Measurements from ENCODE around the gene CHRNA5. TPM values are rescaled to one million over a fixed set of nuclear protein-coding genes. Genes with fewer than 3 reads are reported as not detected.

The CHRNA5 gene
- total RNA-seq, 1 donor: 1.6 TPM

- no peak for TF ChIP-seq CTCF (IDR thresholded peaks at IDR 0.05; ENCODE audit: insufficient read depth, low read length)
- no peak for DNase-seq (ENCODE audit: low read depth)
- no peak overlapping the region for H3K4me3 ChIP-seq (ENCODE audit: low read depth, low read length)
Measured at GRCh38 chr15:78614021-78614420, 48.7 kb downstream of the CHRNA5 start.

GRCh38 chr15:78615151-78615589 is 49.9 kb downstream of the CHRNA5 start:
- H3K4me3 ChIP-seq (ENCODE audit: low read depth, low read length): no peak overlapping the region
- no peak for DNase-seq (ENCODE audit: low read depth)
- TF ChIP-seq CTCF (IDR thresholded peaks at IDR 0.05; ENCODE audit: insufficient read depth, low read length): no peak

GRCh38 chr15:78616506-78616905 is 51.2 kb downstream of the CHRNA5 start:
- no peak for DNase-seq (ENCODE audit: low read depth)
- TF ChIP-seq CTCF (IDR thresholded peaks at IDR 0.05; ENCODE audit: insufficient read depth, low read length): no peak
- no peak overlapping the region for H3K4me3 ChIP-seq (ENCODE audit: low read depth, low read length)

- no peak for TF ChIP-seq CTCF (IDR thresholded peaks at IDR 0.05; ENCODE audit: insufficient read depth, low read length)
- DNase-seq (ENCODE audit: low read depth): no peak
Measured at GRCh38 chr15:78617076-78617475, 51.8 kb downstream of the CHRNA5 start.

GRCh38 chr15:78617516-78617915 is 52.2 kb downstream of the CHRNA5 start:
- no peak for TF ChIP-seq CTCF (IDR thresholded peaks at IDR 0.05; ENCODE audit: insufficient read depth, low read length)

More at GRCh38 chr15:78617076-78617475, 51.8 kb downstream of the CHRNA5 start:
- H3K4me3 ChIP-seq (ENCODE audit: low read depth, low read length): no peak overlapping the region

GRCh38 chr15:78618064-78618463 is 52.7 kb downstream of the CHRNA5 start:
- TF ChIP-seq CTCF (IDR thresholded peaks at IDR 0.05; ENCODE audit: insufficient read depth, low read length): no peak
- no peak for DNase-seq (ENCODE audit: low read depth)

More at GRCh38 chr15:78617516-78617915, 52.2 kb downstream of the CHRNA5 start:
- DNase-seq (ENCODE audit: low read depth): no peak
- no peak overlapping the region for H3K4me3 ChIP-seq (ENCODE audit: low read depth, low read length)

GRCh38 chr15:78618490-78618934 is 53.2 kb downstream of the CHRNA5 start:
- DNase-seq (ENCODE audit: low read depth): peak; percentile 98
- peak; percentile 73 for TF ChIP-seq CTCF (IDR thresholded peaks at IDR 0.05; ENCODE audit: insufficient read depth, low read length)

More at GRCh38 chr15:78618064-78618463, 52.7 kb downstream of the CHRNA5 start:
- no peak overlapping the region for H3K4me3 ChIP-seq (ENCODE audit: low read depth, low read length)

More at GRCh38 chr15:78618490-78618934, 53.2 kb downstream of the CHRNA5 start:
- no peak overlapping the region for H3K4me3 ChIP-seq (ENCODE audit: low read depth, low read length)

Measured in fibroblast of the aortic adventitia (primary cell).